Measurements from ENCODE around the gene ADCY9.

The ADCY9 gene

GRCh38 chr16:3988824-3989223, 127.4 kb downstream of the ADCY9 start:
- DNase-seq (ENCODE audit: low read depth in 1 of 2, low spot score in 1 of 2) = no peak
- no peak for TF ChIP-seq POLR2AphosphoS5 (IDR thresholded peaks at IDR 0.05; ENCODE audit: low read depth)
- no peak for TF ChIP-seq SPI1 (IDR thresholded peaks at IDR 0.05; ENCODE audit: borderline replicate concordance, low read depth)
- no peak for TF ChIP-seq CTCF (IDR thresholded peaks at IDR 0.05; ENCODE audit: insufficient read depth, low read length)
- TF ChIP-seq GABPA (IDR thresholded peaks at IDR 0.05; ENCODE audit: low read depth) = no peak
- TF ChIP-seq, protein P1, sequence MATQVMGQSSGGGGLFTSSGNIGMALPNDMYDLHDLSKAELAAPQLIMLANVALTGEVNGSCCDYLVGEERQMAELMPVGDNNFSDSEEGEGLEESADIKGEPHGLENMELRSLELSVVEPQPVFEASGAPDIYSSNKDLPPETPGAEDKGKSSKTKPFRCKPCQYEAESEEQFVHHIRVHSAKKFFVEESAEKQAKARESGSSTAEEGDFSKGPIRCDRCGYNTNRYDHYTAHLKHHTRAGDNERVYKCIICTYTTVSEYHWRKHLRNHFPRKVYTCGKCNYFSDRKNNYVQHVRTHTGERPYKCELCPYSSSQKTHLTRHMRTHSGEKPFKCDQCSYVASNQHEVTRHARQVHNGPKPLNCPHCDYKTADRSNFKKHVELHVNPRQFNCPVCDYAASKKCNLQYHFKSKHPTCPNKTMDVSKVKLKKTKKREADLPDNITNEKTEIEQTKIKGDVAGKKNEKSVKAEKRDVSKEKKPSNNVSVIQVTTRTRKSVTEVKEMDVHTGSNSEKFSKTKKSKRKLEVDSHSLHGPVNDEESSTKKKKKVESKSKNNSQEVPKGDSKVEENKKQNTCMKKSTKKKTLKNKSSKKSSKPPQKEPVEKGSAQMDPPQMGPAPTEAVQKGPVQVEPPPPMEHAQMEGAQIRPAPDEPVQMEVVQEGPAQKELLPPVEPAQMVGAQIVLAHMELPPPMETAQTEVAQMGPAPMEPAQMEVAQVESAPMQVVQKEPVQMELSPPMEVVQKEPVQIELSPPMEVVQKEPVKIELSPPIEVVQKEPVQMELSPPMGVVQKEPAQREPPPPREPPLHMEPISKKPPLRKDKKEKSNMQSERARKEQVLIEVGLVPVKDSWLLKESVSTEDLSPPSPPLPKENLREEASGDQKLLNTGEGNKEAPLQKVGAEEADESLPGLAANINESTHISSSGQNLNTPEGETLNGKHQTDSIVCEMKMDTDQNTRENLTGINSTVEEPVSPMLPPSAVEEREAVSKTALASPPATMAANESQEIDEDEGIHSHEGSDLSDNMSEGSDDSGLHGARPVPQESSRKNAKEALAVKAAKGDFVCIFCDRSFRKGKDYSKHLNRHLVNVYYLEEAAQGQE (IDR thresholded peaks at IDR 0.05; ENCODE audit: insufficient replicate concordance, low read depth) = no peak

DNA sequence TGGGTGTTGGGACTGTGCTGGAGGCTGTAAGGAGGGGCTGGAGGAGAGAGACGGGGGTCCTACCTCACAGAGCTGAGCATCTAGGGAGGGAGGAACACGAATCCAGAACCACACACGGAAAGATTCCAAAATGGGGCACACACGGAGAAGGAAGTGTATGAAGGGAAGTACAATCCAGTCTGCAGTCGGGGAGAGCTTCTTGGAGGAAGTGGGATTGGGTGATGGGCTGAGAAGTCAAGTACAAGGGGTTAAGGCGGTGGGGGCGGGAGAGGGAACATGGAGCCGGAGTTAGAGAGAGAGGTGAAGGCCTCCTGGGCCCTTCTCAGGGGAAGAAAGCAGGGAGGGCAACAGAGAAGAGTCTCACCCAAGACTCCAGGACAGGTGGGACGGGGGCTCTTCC, 128.2 kb downstream of the ADCY9 start:
- H3K4me3 ChIP-seq (replicated peaks; ENCODE audit: insufficient read depth, low read length) = no peak overlapping the region
- no peak overlapping the region for H3K27ac ChIP-seq (replicated peaks)
- TF ChIP-seq CTCF (IDR thresholded peaks at IDR 0.05; ENCODE audit: insufficient read depth, low read length) (no peak), SPI1 (IDR thresholded peaks at IDR 0.05; ENCODE audit: borderline replicate concordance, low read depth) (peak; percentile 41; the same call in 1 of the 2 replicates)
- peak; percentile 21 to 22 for DNase-seq (ENCODE audit: low read depth in 1 of 2, low spot score in 1 of 2)
- no peaks in the 10 kb centered on the region for H3K27me3 ChIP-seq (ENCODE audit: insufficient read depth, poor library complexity, severe bottlenecking)

More at GRCh38 chr16:3988824-3989223, 127.4 kb downstream of the ADCY9 start:
- Histone ChIP-seq H3K27ac (replicated peaks) (no peak overlapping the region), H3K27me3 (ENCODE audit: insufficient read depth, poor library complexity, severe bottlenecking) (no peaks in the 10 kb centered on the region), H3K4me3 (replicated peaks; ENCODE audit: insufficient read depth, low read length) (no peak overlapping the region)

DNA sequence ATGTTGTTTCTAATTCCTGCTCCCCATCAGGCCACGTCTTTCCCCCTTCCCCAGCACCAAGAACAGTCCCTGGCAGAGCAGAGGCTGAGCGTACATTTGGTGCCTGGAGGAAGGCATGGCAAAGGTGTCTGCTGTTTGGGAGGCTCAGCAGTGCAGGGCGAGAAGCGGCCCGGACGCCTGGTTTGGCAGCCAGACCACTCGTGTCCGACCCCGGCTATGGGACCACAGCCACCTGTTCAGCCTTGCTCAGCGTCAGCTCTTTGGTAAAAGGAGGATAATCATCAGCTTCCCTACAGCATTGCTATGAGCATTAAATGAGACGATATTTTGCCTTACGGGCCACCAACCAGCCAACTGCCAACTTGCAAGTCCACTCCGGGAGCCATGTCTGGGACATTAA, 129.0 kb downstream of the ADCY9 start:
- H3K27me3 ChIP-seq (ENCODE audit: insufficient read depth, poor library complexity, severe bottlenecking) = no peaks in the 10 kb centered on the region
- TF ChIP-seq SPI1 (IDR thresholded peaks at IDR 0.05; ENCODE audit: borderline replicate concordance, low read depth) (no peak), POLR2AphosphoS5 (IDR thresholded peaks at IDR 0.05; ENCODE audit: low read depth) (no peak), CTCF (IDR thresholded peaks at IDR 0.05; ENCODE audit: insufficient read depth, low read length) (no peak)
- TF ChIP-seq, protein P1 (IDR thresholded peaks at IDR 0.05; ENCODE audit: insufficient replicate concordance, low read depth) = no peak
- H3K27ac ChIP-seq (replicated peaks) = no peak overlapping the region
- no peak for DNase-seq (ENCODE audit: low read depth in 1 of 2, low spot score in 1 of 2)
- no peak overlapping the region for H3K4me3 ChIP-seq (replicated peaks; ENCODE audit: insufficient read depth, low read length)

DNA sequence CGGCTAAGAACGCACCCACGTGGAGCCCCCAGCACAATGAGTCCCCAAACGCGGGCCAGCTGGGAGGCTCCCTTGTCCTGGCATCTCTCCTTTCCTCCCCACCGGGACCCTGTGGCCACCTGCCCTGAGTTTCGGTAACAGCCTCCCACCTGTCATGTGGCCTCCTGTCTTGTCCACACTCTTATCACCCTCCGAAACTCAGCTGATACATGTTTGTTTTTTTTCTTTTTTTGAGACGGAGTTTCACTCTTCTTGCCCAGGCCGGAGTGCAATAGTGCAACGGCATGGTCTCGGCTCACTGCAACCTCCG, 130.1 kb downstream of the ADCY9 start:
- H3K4me3 ChIP-seq (replicated peaks; ENCODE audit: insufficient read depth, low read length) = no peak overlapping the region
- H3K27ac ChIP-seq (replicated peaks) = no peak overlapping the region
- no peak for DNase-seq (ENCODE audit: low read depth in 1 of 2, low spot score in 1 of 2)
- no peak for TF ChIP-seq POLR2AphosphoS5 (IDR thresholded peaks at IDR 0.05; ENCODE audit: low read depth)
- TF ChIP-seq GABPA (IDR thresholded peaks at IDR 0.05; ENCODE audit: low read depth) = no peak
- TF ChIP-seq CTCF (IDR thresholded peaks at IDR 0.05; ENCODE audit: insufficient read depth, low read length) = no peak
- TF ChIP-seq, protein P1 (IDR thresholded peaks at IDR 0.05; ENCODE audit: insufficient replicate concordance, low read depth) = no peak
- TF ChIP-seq SPI1 (IDR thresholded peaks at IDR 0.05; ENCODE audit: borderline replicate concordance, low read depth) = no peak
- H3K27me3 ChIP-seq (ENCODE audit: insufficient read depth, poor library complexity, severe bottlenecking) = no peaks in the 10 kb centered on the region
